Thoracic aorta (tissue), 2 donors: ENCODE measurements around the gene FHIT. TPM values are rescaled to one million over a fixed set of nuclear protein-coding genes. Genes with fewer than 3 reads are reported as not detected.

Experiments used
- ATAC-seq: fragments of 150-250 bp; one replicate; pipeline ENCODE4 v1.8.0; 2017; ENCODE audit warnings: low read depth; ENCODE audit not compliant: insufficient number of reproducible peaks, low FRiP score
- DNase-seq: peaks from one replicate; pipeline ENCODE4 v3.0.0-alpha.2; 2020; ENCODE audit warnings: low spot score
- H3K27ac ChIP-seq, 2 donors: fragments of 200-600 bp; sonication (generic); 1 replicate in 1 of 2; 2 replicates in 1 of 2; pipeline ENCODE4 v1.5.1; 2016; ENCODE audit warnings: mild to moderate bottlenecking in 2 of 2, moderate library complexity in 2 of 2
- H3K27me3 ChIP-seq: fragments of 200-600 bp; sonication (generic); replicated peaks from 2 replicates; pipeline ENCODE4 v1.6.0; 2016; ENCODE audit warnings: mild to moderate bottlenecking; ENCODE audit not compliant: insufficient read depth
- H3K36me3 ChIP-seq: fragments of 200-600 bp; sonication (generic); one replicate; pipeline ENCODE4 v1.5.1; 2016
- H3K4me1 ChIP-seq, 2 donors: fragments of 200-600 bp; sonication (generic); 1 replicate in 1 of 2; 2 replicates in 1 of 2; pipeline versions ENCODE4 v1.5.1 to v1.6.0; 2016; ENCODE audit warnings: low read depth in 2 of 2, mild to moderate bottlenecking in 1 of 2; ENCODE audit not compliant: control insufficient read depth in 1 of 2
- H3K4me3 ChIP-seq: fragments of 200-600 bp; sonication (generic); 2 replicates; pipeline ENCODE4 v1.5.1; 2016; ENCODE audit warnings: mild to moderate bottlenecking
- H3K9me3 ChIP-seq: fragments of 200-600 bp; sonication (generic); 2 replicates; pipeline ENCODE4 v1.5.1; 2016
- total RNA-seq, 2 donors: library from RNA; depleted of rRNA; stranded (reverse); fragments of >200 nt; gene quantifications; one replicate each; pipeline versions ENCODE4 v1.1.0 to v1.2.3, GENCODE V29; 2016
- TF ChIP-seq, protein P1 (sequence below): fragments of 200-600 bp; sonication (generic); IDR thresholded peaks from one replicate; pipeline ENCODE4 v1.5.1; 2019; ENCODE audit warnings: antibody characterized with exemption

Gene FHIT
- total RNA-seq, 2 donors from 2014 or later, result 2.0 to 2.3 TPM

DNA sequence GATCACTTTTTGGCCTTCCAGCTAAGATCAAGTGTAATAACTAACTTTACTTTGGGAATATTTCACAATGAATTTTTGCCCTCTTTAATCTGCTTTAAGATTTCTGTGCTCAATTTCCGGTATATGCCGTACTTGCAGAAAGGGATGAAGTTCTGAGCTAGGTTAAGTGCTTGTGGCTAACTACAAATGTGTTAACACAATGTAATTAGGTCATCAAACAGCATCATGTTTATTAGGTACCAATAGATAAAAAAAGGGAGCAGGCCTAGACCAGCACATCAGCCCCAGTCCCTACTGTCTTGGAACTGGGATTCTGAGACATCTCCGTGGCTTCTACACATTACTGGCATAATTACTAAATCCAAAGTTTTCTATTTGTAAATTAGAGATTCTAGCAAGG is 1268.7 kb downstream of the FHIT start:
- no peaks in the 10 kb centered on the region for H3K4me1 ChIP-seq
- DNase-seq, result no peak
- ATAC-seq, result no peak
- H3K36me3 ChIP-seq, result no peaks in the 10 kb centered on the region
- H3K27me3 ChIP-seq, result no peaks in the 10 kb centered on the region
- no peak overlapping the region for H3K4me3 ChIP-seq
- no peaks in the 10 kb centered on the region for H3K9me3 ChIP-seq
- H3K27ac ChIP-seq, result no peak overlapping the region
- TF ChIP-seq, protein P1, sequence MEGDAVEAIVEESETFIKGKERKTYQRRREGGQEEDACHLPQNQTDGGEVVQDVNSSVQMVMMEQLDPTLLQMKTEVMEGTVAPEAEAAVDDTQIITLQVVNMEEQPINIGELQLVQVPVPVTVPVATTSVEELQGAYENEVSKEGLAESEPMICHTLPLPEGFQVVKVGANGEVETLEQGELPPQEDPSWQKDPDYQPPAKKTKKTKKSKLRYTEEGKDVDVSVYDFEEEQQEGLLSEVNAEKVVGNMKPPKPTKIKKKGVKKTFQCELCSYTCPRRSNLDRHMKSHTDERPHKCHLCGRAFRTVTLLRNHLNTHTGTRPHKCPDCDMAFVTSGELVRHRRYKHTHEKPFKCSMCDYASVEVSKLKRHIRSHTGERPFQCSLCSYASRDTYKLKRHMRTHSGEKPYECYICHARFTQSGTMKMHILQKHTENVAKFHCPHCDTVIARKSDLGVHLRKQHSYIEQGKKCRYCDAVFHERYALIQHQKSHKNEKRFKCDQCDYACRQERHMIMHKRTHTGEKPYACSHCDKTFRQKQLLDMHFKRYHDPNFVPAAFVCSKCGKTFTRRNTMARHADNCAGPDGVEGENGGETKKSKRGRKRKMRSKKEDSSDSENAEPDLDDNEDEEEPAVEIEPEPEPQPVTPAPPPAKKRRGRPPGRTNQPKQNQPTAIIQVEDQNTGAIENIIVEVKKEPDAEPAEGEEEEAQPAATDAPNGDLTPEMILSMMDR, result no peak

- no peak for ATAC-seq
- Histone ChIP-seq H3K36me3 (no peaks in the 10 kb centered on the region), H3K9me3 (no peaks in the 10 kb centered on the region), H3K4me1 (no peaks in the 10 kb centered on the region), H3K27ac (no peak overlapping the region), H3K4me3 (no peak overlapping the region), H3K27me3 (no peaks in the 10 kb centered on the region)
- TF ChIP-seq, protein P1, result no peak
- no peak for DNase-seq
Measured at GRCh38 chr3:59981377-59981776, 1269.9 kb downstream of the FHIT start.

DNA sequence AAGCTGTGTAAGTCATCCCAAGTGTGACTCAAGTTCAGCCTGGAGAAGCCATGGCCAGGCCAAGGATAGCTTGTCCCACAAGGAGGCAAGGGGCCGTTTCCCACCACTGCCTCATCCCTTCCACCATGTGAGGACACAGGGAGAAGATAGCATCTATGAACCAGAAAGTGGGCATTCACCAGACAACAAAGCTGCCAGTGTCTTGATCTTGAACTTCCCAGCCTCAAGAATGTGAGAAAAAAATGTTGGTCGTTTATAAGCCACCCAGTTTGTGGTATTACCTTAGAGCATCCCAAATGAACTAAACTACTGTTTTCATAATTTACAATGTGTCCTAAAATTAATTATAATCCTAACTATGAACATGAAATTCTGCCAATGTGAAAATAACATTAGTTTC is 1270.7 kb downstream of the FHIT start:
- Histone ChIP-seq H3K9me3 (no peaks in the 10 kb centered on the region), H3K27me3 (no peaks in the 10 kb centered on the region), H3K27ac (no peak overlapping the region), H3K4me3 (no peak overlapping the region), H3K4me1 (no peaks in the 10 kb centered on the region), H3K36me3 (no peaks in the 10 kb centered on the region)
- TF ChIP-seq, protein P1, result no peak
- DNase-seq, result no peak
- no peak for ATAC-seq

GRCh38 chr3:59979542-59979941 is 1271.7 kb downstream of the FHIT start:
- DNase-seq, result no peak

GRCh38 chr3:59978979-59979378 is 1272.3 kb downstream of the FHIT start:
- TF ChIP-seq, protein P1, result no peak
- no peak overlapping the region for H3K27ac ChIP-seq
- DNase-seq (no peak), ATAC-seq (no peak)
- no peak overlapping the region for H3K4me3 ChIP-seq
- no peaks in the 10 kb centered on the region for H3K9me3 ChIP-seq
- H3K4me1 ChIP-seq, result no peaks in the 10 kb centered on the region
- no peaks in the 10 kb centered on the region for H3K27me3 ChIP-seq
- H3K36me3 ChIP-seq, result no peaks in the 10 kb centered on the region

More at GRCh38 chr3:59979542-59979941, 1271.7 kb downstream of the FHIT start:
- Histone ChIP-seq H3K9me3 (no peaks in the 10 kb centered on the region), H3K4me3 (no peak overlapping the region), H3K36me3 (no peaks in the 10 kb centered on the region), H3K27me3 (no peaks in the 10 kb centered on the region), H3K27ac (no peak overlapping the region), H3K4me1 (no peaks in the 10 kb centered on the region)
- TF ChIP-seq, protein P1, result no peak
- ATAC-seq, result no peak
